ENCODE results near the gene THRA. TPM values are rescaled to one million over a fixed set of nuclear protein-coding genes. Genes with fewer than 3 reads are reported as not detected.

THRA gene
- 46.0 TPM for total RNA-seq (ENCODE audit: insufficient read depth, low replicate concordance)

- DNase-seq (ENCODE audit: low spot score) = peak; percentile 71
These were observed at the start of gene THRA for GRCh38 chr17:40062329-40063186. TSS of gene THRA (plus strand) at chr17:40062965. CDS start at chr17:40074489, 11,524 bp downstream.

GRCh38 chr17:40014375-40014980 is 48.3 kb upstream of the THRA start:
- peak; percentile 56 for DNase-seq (ENCODE audit: low spot score)

GRCh38 chr17:40015005-40015997 is 47.5 kb upstream of the THRA start, which contains the start of gene CSF3:
TSS of gene CSF3 (plus strand) at chr17:40015440. CDS start at chr17:40015475, 35 bp downstream.
- DNase-seq (ENCODE audit: low spot score) = peak; percentile 27

GRCh38 chr17:40015998-40016985 is 46.5 kb upstream of the THRA start:
- DNase-seq (ENCODE audit: low spot score) = no peak

- DNase-seq (ENCODE audit: low spot score) = no peak
These were observed 45.2 kb upstream of the THRA start for GRCh38 chr17:40017422-40018080.

GRCh38 chr17:40018211-40019121 is 44.3 kb upstream of the THRA start:
- peak; percentile 71 for DNase-seq (ENCODE audit: low spot score)

- DNase-seq (ENCODE audit: low spot score) = no peak
These were observed 43.4 kb upstream of the THRA start for GRCh38 chr17:40019140-40019991.

- DNase-seq (ENCODE audit: low spot score) = no peak
These were observed 42.6 kb upstream of the THRA start for GRCh38 chr17:40020146-40020545.

GRCh38 chr17:40021451-40021971 is 41.3 kb upstream of the THRA start:
- DNase-seq (ENCODE audit: low spot score) = peak; percentile 24

- no peak for DNase-seq (ENCODE audit: low spot score)
These were observed 40.3 kb upstream of the THRA start for GRCh38 chr17:40022497-40022896.

GRCh38 chr17:40022961-40023541 is 39.7 kb upstream of the THRA start:
- no peak for DNase-seq (ENCODE audit: low spot score)

GRCh38 chr17:40023590-40024292 is 39.0 kb upstream of the THRA start:
- peak; percentile 50 for DNase-seq (ENCODE audit: low spot score)

- no peak for DNase-seq (ENCODE audit: low spot score)
These were observed 37.9 kb upstream of the THRA start for GRCh38 chr17:40024901-40025300.

- DNase-seq (ENCODE audit: low spot score) = no peak
These were observed 37.2 kb upstream of the THRA start for GRCh38 chr17:40025559-40025958.

- no peak for DNase-seq (ENCODE audit: low spot score)
These were observed 36.6 kb upstream of the THRA start for GRCh38 chr17:40025991-40026815.
